ENCODE results near the gene GRM5. TPM values are rescaled to one million over a fixed set of nuclear protein-coding genes. Genes with fewer than 3 reads are reported as not detected.
A peak's percentile ranks its signal among the peaks of the same experiment; 100 is the strongest.
"Not testable (repeated sequence)": the region's sequence is repeated elsewhere in the genome, so short reads cannot be mapped to it uniquely, and the experiment has no call there.

The GRM5 gene
- total and polyA plus RNA-seq, 2 donors, result 0.01 to 0.53 TPM

DNA sequence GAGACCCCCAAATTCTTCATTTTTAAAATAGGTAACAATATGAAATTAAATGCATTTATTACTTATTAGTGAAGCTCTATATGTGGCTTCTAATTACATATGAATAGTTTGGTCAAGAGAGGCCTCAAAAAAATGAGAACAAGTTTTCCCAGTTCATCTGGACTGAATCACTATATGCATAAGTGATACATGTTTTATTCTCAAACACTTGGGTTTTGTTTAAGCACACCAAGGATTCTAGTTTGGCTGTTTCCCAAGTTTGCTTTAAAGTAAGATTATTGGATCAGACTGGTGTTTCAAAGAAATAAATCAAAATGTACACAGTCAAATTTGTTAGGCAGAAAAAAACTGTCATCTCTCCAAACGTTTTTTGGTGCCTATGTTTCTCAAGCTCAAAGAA, 136.1 kb downstream of the GRM5 start:
- not testable (repeated sequence) for H3K36me3 ChIP-seq (ENCODE audit: insufficient read depth); H3K4me3 ChIP-seq (ENCODE audit: low read depth, low read length); H3K4me1 ChIP-seq (ENCODE audit: insufficient read depth); H3K27ac ChIP-seq (ENCODE audit: low read depth)
- peak; percentile 7 for DNase-seq (ENCODE audit: extremely low spot score)
- WGBS, result 13% methylated on average over 1 of the region's 1 CpG

DNA sequence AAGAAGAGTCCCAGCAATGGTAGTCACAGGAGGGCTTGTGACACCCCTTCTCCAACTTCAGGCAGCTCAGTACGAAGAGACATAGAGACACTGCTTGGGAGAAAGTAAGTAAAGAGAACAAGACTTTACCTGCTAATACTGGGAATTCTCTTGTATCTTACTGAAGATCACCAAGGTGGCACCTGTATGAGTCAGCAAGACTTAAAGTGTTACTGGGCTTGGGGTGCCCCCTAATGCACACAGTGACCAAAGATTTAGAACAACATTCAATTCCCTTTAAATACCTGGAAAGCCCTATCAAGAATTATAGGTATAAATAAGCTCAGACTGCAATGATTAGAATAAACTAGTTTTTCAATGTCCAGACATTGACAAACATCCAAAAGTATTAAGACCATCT, 148.7 kb downstream of the GRM5 start:
- not testable (repeated sequence) for H3K4me3 ChIP-seq (ENCODE audit: low read depth, low read length); H3K36me3 ChIP-seq (ENCODE audit: insufficient read depth); H3K27ac ChIP-seq (ENCODE audit: low read depth); DNase-seq (ENCODE audit: extremely low spot score); H3K4me1 ChIP-seq (ENCODE audit: insufficient read depth)
- WGBS, result 88% methylated on average over 1 of the region's 1 CpG

DNA sequence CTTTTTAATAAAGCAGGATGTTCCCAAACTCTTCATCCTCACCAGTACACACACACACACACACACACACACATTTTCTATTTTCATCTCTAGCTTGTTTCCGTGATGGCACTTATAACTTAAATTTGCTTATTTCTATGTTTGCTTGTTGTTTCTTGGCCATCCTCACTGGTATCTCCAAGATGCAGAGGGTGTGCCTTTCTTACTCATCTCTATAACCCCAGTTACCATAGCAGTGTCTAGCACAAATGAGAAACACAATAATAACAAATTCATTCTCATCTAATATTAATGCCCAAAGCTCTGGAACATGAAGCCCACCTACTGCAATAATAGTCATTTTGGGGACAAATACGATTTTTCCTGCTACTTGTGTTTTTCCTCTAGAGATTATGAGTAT, 156.3 kb downstream of the GRM5 start:
- Histone ChIP-seq H3K4me1 (ENCODE audit: insufficient read depth) (no peaks in the 10 kb centered on the region), H3K4me3 (ENCODE audit: low read depth, low read length) (no peak overlapping the region), H3K27ac (ENCODE audit: low read depth) (no peak overlapping the region), H3K36me3 (ENCODE audit: insufficient read depth) (no peaks in the 10 kb centered on the region)
- 81% methylated on average over 2 of the region's 2 CpGs for WGBS
- no peak for DNase-seq (ENCODE audit: extremely low spot score)

DNA sequence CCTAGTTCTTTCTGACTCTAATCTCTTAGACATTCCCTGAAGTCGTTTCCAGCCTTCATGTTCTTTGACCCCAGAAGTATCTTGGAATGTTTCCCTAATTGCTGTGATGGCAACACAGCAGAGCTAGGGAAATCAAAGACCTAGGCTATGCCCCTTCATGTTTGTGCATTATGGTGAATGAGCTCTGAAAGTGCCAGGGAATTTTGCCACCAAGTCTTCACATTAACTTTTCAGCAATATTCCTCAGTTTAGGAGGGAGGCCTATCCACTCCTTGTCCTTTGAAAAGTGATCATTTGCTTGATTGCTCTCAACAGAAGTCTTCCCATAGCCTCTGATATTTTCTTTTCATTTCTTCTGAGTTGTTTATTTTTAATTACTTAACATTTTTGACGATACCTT, 164.3 kb downstream of the GRM5 start:
- H3K36me3 ChIP-seq (ENCODE audit: insufficient read depth); DNase-seq (ENCODE audit: extremely low spot score): not testable (repeated sequence)
- WGBS, result 67% methylated on average over 2 of the region's 2 CpGs

DNA sequence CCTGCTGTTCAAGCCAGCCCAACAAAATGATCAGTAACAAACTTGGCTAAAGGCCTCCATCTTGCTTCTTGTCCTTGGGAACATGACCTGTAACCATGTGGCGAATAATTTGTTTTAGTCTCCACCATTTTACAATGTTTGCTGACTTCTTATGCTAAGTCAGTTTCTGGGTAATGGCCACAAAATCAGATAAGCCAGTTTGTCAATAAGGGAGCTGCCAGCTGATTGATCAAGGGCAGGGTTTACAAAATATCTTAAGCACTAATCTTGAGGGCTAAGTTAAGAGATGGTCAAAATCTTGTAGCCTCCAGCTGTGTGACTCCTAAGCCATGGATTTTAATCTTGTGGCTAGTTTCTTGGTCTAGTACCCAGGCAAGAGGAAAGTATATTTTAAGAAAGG, 176.9 kb downstream of the GRM5 start:
- H3K4me1 ChIP-seq (ENCODE audit: insufficient read depth); H3K36me3 ChIP-seq (ENCODE audit: insufficient read depth); H3K4me3 ChIP-seq (ENCODE audit: low read depth, low read length); DNase-seq (ENCODE audit: extremely low spot score); H3K27ac ChIP-seq (ENCODE audit: low read depth): not testable (repeated sequence)
- 76% methylated on average over 1 of the region's 1 CpG for WGBS

More for the DNA sequence above, 164.3 kb downstream of the GRM5 start:
- not testable (repeated sequence) for H3K4me3 ChIP-seq (ENCODE audit: low read depth, low read length); H3K4me1 ChIP-seq (ENCODE audit: insufficient read depth); H3K27ac ChIP-seq (ENCODE audit: low read depth)

DNA sequence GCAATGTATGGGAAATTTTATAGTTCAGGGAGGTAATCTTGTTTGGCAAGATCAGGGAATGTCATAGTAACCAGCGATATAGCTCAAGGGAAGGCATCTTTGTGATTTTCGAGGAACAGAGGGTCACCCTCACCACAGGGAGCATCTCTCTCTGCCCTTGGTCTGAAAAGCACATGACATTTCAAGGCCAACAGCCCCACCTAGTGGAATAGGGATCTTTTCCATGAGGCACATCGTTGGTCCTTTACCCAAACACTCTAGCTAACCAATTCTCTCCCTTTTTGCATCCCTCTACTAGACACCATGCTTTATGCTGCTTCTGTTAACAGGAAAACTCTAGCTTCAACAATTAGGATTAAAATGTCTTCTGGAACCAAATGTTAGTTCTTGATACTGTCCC, 179.0 kb downstream of the GRM5 start:
- H3K27ac ChIP-seq (ENCODE audit: low read depth), result no peak overlapping the region
- no peaks in the 10 kb centered on the region for H3K36me3 ChIP-seq (ENCODE audit: insufficient read depth)
- H3K4me1 ChIP-seq (ENCODE audit: insufficient read depth), result no peaks in the 10 kb centered on the region
- H3K4me3 ChIP-seq (ENCODE audit: low read depth, low read length), result no peak overlapping the region
- 60% methylated on average over 3 of the region's 3 CpGs for WGBS
- DNase-seq (ENCODE audit: extremely low spot score), result no peak

DNA sequence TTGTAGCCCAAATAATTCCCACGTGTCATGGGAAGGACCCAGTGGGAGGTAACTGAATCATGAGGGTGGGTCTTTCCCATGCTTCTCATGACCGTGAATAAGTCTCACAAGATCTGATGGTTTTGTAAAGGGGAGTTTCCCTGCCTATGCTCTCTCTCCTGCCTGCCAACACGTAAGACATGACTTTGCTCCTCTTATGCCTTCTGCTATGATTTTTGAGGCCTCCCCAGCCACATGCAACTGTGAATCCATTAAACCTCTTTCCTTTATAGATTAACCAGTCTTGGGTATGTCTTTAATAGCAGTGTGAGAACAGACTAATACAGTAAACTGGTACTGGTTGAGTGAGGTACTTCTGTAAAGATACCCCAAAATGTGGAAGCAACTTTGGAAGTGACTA, 183.0 kb downstream of the GRM5 start:
- 88% methylated on average over 3 of the region's 3 CpGs for WGBS
- not testable (repeated sequence) for DNase-seq (ENCODE audit: extremely low spot score); H3K36me3 ChIP-seq (ENCODE audit: insufficient read depth); H3K4me1 ChIP-seq (ENCODE audit: insufficient read depth); H3K4me3 ChIP-seq (ENCODE audit: low read depth, low read length); H3K27ac ChIP-seq (ENCODE audit: low read depth)

DNA sequence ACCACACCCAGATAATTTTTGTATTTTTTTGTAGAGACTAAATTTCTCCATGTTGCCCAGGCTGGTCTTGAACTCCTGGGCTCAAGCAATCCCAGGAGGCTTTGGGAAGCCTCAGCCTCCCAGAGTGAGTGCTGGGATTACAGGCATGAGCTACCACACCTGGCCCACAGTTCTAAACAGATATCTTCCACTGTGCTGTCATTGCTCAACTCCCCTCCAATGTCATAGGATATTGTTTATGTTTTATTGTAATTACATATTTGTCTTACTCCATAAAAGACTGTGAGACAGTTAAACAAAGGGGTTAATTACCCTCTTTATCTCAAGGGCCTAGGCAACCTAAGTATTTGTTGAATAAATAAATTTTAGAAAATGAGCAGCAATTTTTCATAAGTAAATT, 204.2 kb downstream of the GRM5 start:
- Histone ChIP-seq H3K27ac (ENCODE audit: low read depth) (no peak overlapping the region), H3K4me1 (ENCODE audit: insufficient read depth) (no peaks in the 10 kb centered on the region), H3K36me3 (ENCODE audit: insufficient read depth) (no peaks in the 10 kb centered on the region), H3K4me3 (ENCODE audit: low read depth, low read length) (no peak overlapping the region)
- DNase-seq (ENCODE audit: extremely low spot score), result no peak

DNA sequence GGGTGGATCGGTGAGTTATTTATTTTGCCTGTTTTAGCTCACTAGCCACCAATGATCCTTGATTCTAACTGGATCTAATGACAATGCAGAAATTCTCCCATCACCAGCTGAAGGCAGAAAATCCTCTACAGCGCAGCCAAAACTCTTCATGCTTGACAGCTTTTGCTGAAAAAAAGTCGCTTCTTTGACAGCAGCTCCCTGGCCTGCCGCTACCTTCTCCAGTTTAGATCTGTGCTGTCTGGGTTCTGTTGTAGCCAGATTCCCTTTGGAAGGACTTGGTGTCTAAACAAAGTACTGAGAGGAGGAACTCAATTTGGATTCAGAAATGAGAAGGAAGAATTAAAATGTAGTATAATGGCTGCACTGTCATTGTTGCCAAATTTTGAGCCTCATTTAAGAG, 205.4 kb downstream of the GRM5 start:
- WGBS, result 80% methylated on average over 4 of the region's 4 CpGs
- not testable (repeated sequence) for H3K4me1 ChIP-seq (ENCODE audit: insufficient read depth); DNase-seq (ENCODE audit: extremely low spot score); H3K27ac ChIP-seq (ENCODE audit: low read depth); H3K36me3 ChIP-seq (ENCODE audit: insufficient read depth); H3K4me3 ChIP-seq (ENCODE audit: low read depth, low read length)

DNA sequence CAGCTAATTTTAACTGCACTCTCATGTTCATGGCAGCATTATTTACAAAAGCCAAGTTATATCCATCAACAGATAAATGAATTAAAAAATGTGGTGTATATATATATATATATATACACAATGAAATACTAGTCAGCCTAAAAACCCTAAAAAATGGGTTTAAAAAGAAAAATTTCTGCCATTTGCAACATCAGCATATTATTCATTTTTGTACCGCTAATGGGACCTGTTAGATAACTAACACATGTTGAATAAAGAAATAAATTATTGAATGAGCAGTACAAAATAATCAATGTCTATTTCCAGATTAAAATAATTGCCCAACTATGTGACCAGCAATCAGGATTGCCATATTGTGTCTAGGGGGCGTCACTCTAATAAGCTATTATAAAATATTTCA, 211.8 kb downstream of the GRM5 start:
- not testable (repeated sequence) for H3K36me3 ChIP-seq (ENCODE audit: insufficient read depth); H3K4me3 ChIP-seq (ENCODE audit: low read depth, low read length); DNase-seq (ENCODE audit: extremely low spot score); H3K27ac ChIP-seq (ENCODE audit: low read depth); H3K4me1 ChIP-seq (ENCODE audit: insufficient read depth)
- 90% methylated on average over 2 of the region's 2 CpGs for WGBS

DNA sequence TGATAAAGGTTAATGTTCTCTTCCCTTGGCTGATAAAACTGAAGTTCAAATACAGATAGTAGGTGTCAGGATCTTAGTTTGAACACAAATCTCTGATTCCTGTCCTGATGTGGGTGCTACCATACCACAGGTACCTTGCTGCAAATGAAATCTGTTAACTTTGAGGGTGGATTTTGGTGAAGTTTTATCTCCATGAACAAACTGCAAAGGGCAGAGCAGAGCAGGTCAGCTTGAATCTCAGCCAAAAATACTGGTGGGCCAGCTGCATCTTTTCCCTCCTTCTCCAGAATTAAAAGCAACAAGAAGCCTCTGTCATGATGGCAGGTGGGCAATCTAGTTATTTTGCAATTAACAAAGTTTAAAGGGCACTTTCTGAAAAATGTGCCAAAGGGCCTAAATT, 214.2 kb downstream of the GRM5 start:
- not testable (repeated sequence) for H3K4me3 ChIP-seq (ENCODE audit: low read depth, low read length); H3K36me3 ChIP-seq (ENCODE audit: insufficient read depth); H3K4me1 ChIP-seq (ENCODE audit: insufficient read depth); H3K27ac ChIP-seq (ENCODE audit: low read depth); DNase-seq (ENCODE audit: extremely low spot score)

DNA sequence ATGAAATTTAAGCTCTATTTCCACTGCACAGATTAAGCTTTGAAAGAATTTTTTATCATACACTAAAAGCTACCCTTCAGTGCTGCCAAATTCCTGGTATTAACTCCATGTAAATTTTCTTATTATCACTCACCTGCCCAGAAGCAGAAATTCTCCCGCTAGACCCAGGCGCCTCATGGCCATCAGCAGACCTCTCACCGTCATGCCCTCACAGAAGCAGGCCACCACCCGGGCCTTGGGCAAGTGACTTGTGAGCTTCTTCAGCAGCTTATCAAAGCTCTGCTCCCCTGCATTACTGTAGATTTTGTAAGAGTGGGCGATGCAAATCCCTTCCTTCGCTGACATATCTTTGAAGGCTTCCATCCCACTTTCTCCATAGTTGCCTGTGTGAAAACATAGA, 216.0 kb downstream of the GRM5 start:
- H3K4me3 ChIP-seq (ENCODE audit: low read depth, low read length); H3K4me1 ChIP-seq (ENCODE audit: insufficient read depth); H3K36me3 ChIP-seq (ENCODE audit: insufficient read depth); DNase-seq (ENCODE audit: extremely low spot score); H3K27ac ChIP-seq (ENCODE audit: low read depth): not testable (repeated sequence)
- 89% methylated on average over 4 of the region's 6 CpGs for WGBS

DNA sequence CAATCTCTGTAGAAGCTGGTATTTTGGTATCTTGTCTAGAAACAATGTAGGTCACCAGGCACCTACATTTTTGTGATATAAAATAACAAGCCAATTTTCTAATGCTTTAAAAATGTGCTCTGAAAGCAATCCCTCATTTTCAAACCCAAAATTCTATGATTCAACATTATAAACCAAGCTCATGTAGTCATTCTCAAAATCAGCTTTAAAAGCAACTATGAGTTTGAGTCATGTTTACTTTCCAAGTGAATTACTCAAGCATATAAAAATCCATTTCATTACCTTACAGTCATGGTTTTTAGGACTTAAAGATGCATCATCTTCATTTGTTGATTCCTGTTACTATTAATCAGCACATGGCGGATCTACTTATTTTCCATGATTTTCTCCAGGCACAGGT, 216.4 kb downstream of the GRM5 start:
- WGBS, result 92% methylated on average over 1 of the region's 1 CpG
- Histone ChIP-seq H3K36me3 (ENCODE audit: insufficient read depth) (no peaks in the 10 kb centered on the region), H3K4me3 (ENCODE audit: low read depth, low read length) (no peak overlapping the region), H3K4me1 (ENCODE audit: insufficient read depth) (no peaks in the 10 kb centered on the region), H3K27ac (ENCODE audit: low read depth) (no peak overlapping the region)
- no peak for DNase-seq (ENCODE audit: extremely low spot score)

DNA sequence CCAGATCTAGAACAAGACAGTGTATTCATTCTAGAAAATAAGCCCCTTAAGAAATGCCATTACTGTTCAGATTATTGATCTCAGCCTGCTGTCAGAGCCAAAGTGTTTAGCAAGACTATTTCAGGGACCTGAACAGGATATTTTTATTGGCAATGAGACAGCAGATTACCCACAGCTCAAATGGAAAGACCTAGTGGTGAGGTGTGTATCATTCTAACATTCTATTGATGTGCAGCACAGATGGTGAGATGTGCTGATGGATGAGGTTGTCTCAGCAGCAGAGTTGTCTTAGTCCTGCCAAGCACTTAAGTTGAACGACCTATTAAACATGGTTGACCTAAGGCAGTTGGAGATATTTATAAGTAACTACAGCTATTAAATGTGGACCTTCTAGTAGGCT, 219.5 kb downstream of the GRM5 start:
- not testable (repeated sequence) for H3K4me1 ChIP-seq (ENCODE audit: insufficient read depth); DNase-seq (ENCODE audit: extremely low spot score); H3K27ac ChIP-seq (ENCODE audit: low read depth); H3K4me3 ChIP-seq (ENCODE audit: low read depth, low read length); H3K36me3 ChIP-seq (ENCODE audit: insufficient read depth)
- 33% methylated on average over 1 of the region's 1 CpG for WGBS

DNA sequence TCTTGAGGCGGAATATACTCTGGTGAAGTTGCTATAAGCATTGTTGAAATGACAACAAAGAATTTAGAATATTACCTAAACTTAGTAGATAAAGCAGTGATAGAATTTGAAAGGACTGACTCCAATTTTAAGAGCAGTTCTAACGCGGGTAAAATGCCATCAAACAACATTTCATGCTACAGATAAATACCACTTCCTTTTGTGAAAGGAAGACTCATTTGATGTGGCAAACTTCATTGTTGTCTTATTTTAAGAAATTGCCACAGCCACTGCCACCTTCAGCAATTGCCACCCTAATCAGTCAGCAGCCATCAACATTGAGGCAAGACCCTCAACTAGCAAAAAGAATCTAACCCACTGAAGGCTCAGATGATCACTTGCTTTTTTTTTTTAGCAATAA, 220.8 kb downstream of the GRM5 start:
- not testable (repeated sequence) for H3K4me3 ChIP-seq (ENCODE audit: low read depth, low read length); H3K27ac ChIP-seq (ENCODE audit: low read depth); DNase-seq (ENCODE audit: extremely low spot score); H3K36me3 ChIP-seq (ENCODE audit: insufficient read depth); H3K4me1 ChIP-seq (ENCODE audit: insufficient read depth)
- WGBS, result 90% methylated on average over 3 of the region's 3 CpGs
